ENCODE results near the gene ZNF774. TPM values are rescaled to one million over a fixed set of nuclear protein-coding genes. Genes with fewer than 3 reads are reported as not detected.

Gene ZNF774
- total and polyA plus RNA-seq, 2 experiments from 2014 or later, result 0.22 to 1.6 TPM

GRCh38 chr15:90318591-90318990, 33.5 kb upstream of the ZNF774 start:
- Histone ChIP-seq H3K9ac (no peak overlapping the region), H3K4me3 (no peak overlapping the region), H2AFZ (no peak overlapping the region), H3K4me2 (ENCODE audit: unreplicated experiment) (no peak overlapping the region), H3K4me1 (ENCODE audit: insufficient read depth) (peaks cover 17% of the 10 kb centered on the region), H3K27ac (no peak overlapping the region), H3K27me3 (replicated peaks; ENCODE audit: insufficient read depth) (no peaks in the 10 kb centered on the region), H4K20me1 (ENCODE audit: insufficient read depth) (no peaks in the 10 kb centered on the region), H3K9me2 (ENCODE audit: insufficient read depth) (no peaks in the 10 kb centered on the region), H3F3A (ENCODE audit: insufficient read depth) (peaks cover 5% of the 10 kb centered on the region; the same call in 1 of the 2 replicates), H3K79me2 (ENCODE audit: insufficient read depth) (no peaks in the 10 kb centered on the region), H3K36me3 (ENCODE audit: low read depth) (no peaks in the 10 kb centered on the region), H3K9me3 (ENCODE audit: low read depth) (no peaks in the 10 kb centered on the region)
- no peak for DNase-seq
- in situ Hi-C loops (cut with MboI), result loop anchor here (25.0 kb wide), 2 partner anchors 294 to 569 kb away; partner anchors contain the start of gene FES
- 80 to 91% methylated on average over 4 of the region's 4 CpGs for WGBS, 2 experiments (ENCODE audit: low coverage in 1 of 2, low lambda C conversion rate in 2 of 2, missing lambda C conversion rate in 2 of 2)
- TF ChIP-seq EZH2 (IDR thresholded peaks at IDR 0.05; ENCODE audit: insufficient read depth, poor library complexity, severe bottlenecking), result no peak
- TF ChIP-seq EZH2phosphoT487 (IDR thresholded peaks at IDR 0.05; ENCODE audit: insufficient read depth, low read depth), result no peak

- Histone ChIP-seq H3F3A (ENCODE audit: insufficient read depth) (peaks cover 5% of the 10 kb centered on the region; the same call in 1 of the 2 replicates), H3K27ac (no peak overlapping the region), H3K4me3 (peak overlapping the region; percentile 33; the same call in 1 of the 2 replicates), H2AFZ (peak overlapping the region; percentile 76), H3K4me2 (ENCODE audit: unreplicated experiment) (peak overlapping the region; percentile 60), H3K9me3 (ENCODE audit: low read depth) (no peaks in the 10 kb centered on the region), H3K9me2 (ENCODE audit: insufficient read depth) (no peaks in the 10 kb centered on the region), H3K27me3 (replicated peaks; ENCODE audit: insufficient read depth) (no peaks in the 10 kb centered on the region), H4K20me1 (ENCODE audit: insufficient read depth) (no peaks in the 10 kb centered on the region), H3K4me1 (ENCODE audit: insufficient read depth) (peaks cover 15% of the 10 kb centered on the region), H3K36me3 (ENCODE audit: low read depth) (no peaks in the 10 kb centered on the region), H3K9ac (peak overlapping the region; percentile 34), H3K79me2 (ENCODE audit: insufficient read depth) (no peaks in the 10 kb centered on the region)
- TF ChIP-seq EZH2 (IDR thresholded peaks at IDR 0.05; ENCODE audit: insufficient read depth, poor library complexity, severe bottlenecking) (no peak), EZH2phosphoT487 (IDR thresholded peaks at IDR 0.05; ENCODE audit: insufficient read depth, low read depth) (no peak)
- 6 to 9% methylated on average over 17 of the region's 17 CpGs for WGBS, 2 experiments (ENCODE audit: low coverage in 1 of 2, low lambda C conversion rate in 2 of 2, missing lambda C conversion rate in 2 of 2)
- in situ Hi-C loops (cut with MboI), result loop anchor here (10.0 to 25.0 kb wide), 3 partner anchors 155 to 567 kb away; partner anchors contain the start of gene FES
- DNase-seq, result peak; percentile 98
Measured at GRCh38 chr15:90320062-90320884, 31.8 kb upstream of the ZNF774 start.

- no peaks in the 10 kb centered on the region for H4K20me1 ChIP-seq (ENCODE audit: insufficient read depth)
- H3K27ac ChIP-seq, result no peak overlapping the region
- H3K9me2 ChIP-seq (ENCODE audit: insufficient read depth), result no peaks in the 10 kb centered on the region
- peaks cover under 1% of the 10 kb centered on the region; the same call in 1 of the 2 replicates for H3F3A ChIP-seq (ENCODE audit: insufficient read depth)
- no peaks in the 10 kb centered on the region for H3K36me3 ChIP-seq (ENCODE audit: low read depth)
- no peaks in the 10 kb centered on the region for H3K79me2 ChIP-seq (ENCODE audit: insufficient read depth)
- H3K4me2 ChIP-seq (ENCODE audit: unreplicated experiment), result no peak overlapping the region
- H3K27me3 ChIP-seq (replicated peaks; ENCODE audit: insufficient read depth), result no peaks in the 10 kb centered on the region
- no peaks in the 10 kb centered on the region for H3K9me3 ChIP-seq (ENCODE audit: low read depth)
- TF ChIP-seq EZH2phosphoT487 (IDR thresholded peaks at IDR 0.05; ENCODE audit: insufficient read depth, low read depth) (no peak), EZH2 (IDR thresholded peaks at IDR 0.05; ENCODE audit: insufficient read depth, poor library complexity, severe bottlenecking) (no peak)
- 58 to 71% methylated on average over 1 of the region's 1 CpG for WGBS, 2 experiments (ENCODE audit: low coverage in 1 of 2, low lambda C conversion rate in 2 of 2, missing lambda C conversion rate in 2 of 2)
- no peak overlapping the region for H2AFZ ChIP-seq
- in situ Hi-C loops (cut with MboI), result loop anchor here (10.0 to 25.0 kb wide), 3 partner anchors 154 to 566 kb away; partner anchors contain the start of gene FES
- DNase-seq, result no peak
- peaks cover 9% of the 10 kb centered on the region for H3K4me1 ChIP-seq (ENCODE audit: insufficient read depth)
- no peak overlapping the region for H3K4me3 ChIP-seq
- H3K9ac ChIP-seq, result no peak overlapping the region
Measured at GRCh38 chr15:90320885-90321278, 31.2 kb upstream of the ZNF774 start.

- Histone ChIP-seq H3K27me3 (replicated peaks; ENCODE audit: insufficient read depth) (no peaks in the 10 kb centered on the region), H3K4me2 (ENCODE audit: unreplicated experiment) (no peak overlapping the region), H2AFZ (no peak overlapping the region), H3K79me2 (ENCODE audit: insufficient read depth) (no peaks in the 10 kb centered on the region), H3K4me3 (no peak overlapping the region), H3K27ac (no peak overlapping the region), H3K36me3 (ENCODE audit: low read depth) (no peaks in the 10 kb centered on the region), H4K20me1 (ENCODE audit: insufficient read depth) (no peaks in the 10 kb centered on the region), H3K4me1 (ENCODE audit: insufficient read depth) (peaks cover 7% of the 10 kb centered on the region; the same call in 1 of the 2 replicates), H3K9me3 (ENCODE audit: low read depth) (no peaks in the 10 kb centered on the region), H3K9me2 (ENCODE audit: insufficient read depth) (no peaks in the 10 kb centered on the region), H3K9ac (no peak overlapping the region), H3F3A (ENCODE audit: insufficient read depth) (no peaks in the 10 kb centered on the region)
- no peak for DNase-seq
- in situ Hi-C loops (cut with MboI), result loop anchor here (10.0 to 25.0 kb wide), 3 partner anchors 152 to 565 kb away; partner anchors contain the start of gene FES
- no peak for TF ChIP-seq EZH2phosphoT487 (IDR thresholded peaks at IDR 0.05; ENCODE audit: insufficient read depth, low read depth)
- no peak for TF ChIP-seq EZH2 (IDR thresholded peaks at IDR 0.05; ENCODE audit: insufficient read depth, poor library complexity, severe bottlenecking)
- 79 to 86% methylated on average over 4 of the region's 4 CpGs for WGBS, 2 experiments (ENCODE audit: low coverage in 1 of 2, low lambda C conversion rate in 2 of 2, missing lambda C conversion rate in 2 of 2)
Measured at GRCh38 chr15:90322538-90322937, 29.5 kb upstream of the ZNF774 start.

All from GM23248 (cell line).